Brain pericyte (primary cell): ENCODE data around the gene MUC22.

Experiments used
- DNase-seq: peaks from one replicate; pipeline ENCODE4 v3.0.0-alpha.2; 2012; ENCODE audit warnings: low read depth, low spot score

MUC22 gene

GRCh38 chr6:31075528-31075927, 65.3 kb downstream of the MUC22 start:
- no peak for DNase-seq

GRCh38 chr6:31076611-31077010, 66.3 kb downstream of the MUC22 start:
- no peak for DNase-seq

GRCh38 chr6:31079656-31080261, 69.5 kb downstream of the MUC22 start:
- DNase-seq, result no peak

- no peak for DNase-seq
These were observed 71.6 kb downstream of the MUC22 start for GRCh38 chr6:31081872-31082271.

GRCh38 chr6:31083742-31084354, 73.6 kb downstream of the MUC22 start:
- peak; percentile 64 for DNase-seq
